Measurements from ENCODE around the gene MOGAT2. TPM values are rescaled to one million over a fixed set of nuclear protein-coding genes. Genes with fewer than 3 reads are reported as not detected.

Gene MOGAT2
- total and polyA plus RNA-seq, 2 donors (not counting 3 experiments of a cell fraction or from before 2014, with no cell fraction given), result not detected

DNA sequence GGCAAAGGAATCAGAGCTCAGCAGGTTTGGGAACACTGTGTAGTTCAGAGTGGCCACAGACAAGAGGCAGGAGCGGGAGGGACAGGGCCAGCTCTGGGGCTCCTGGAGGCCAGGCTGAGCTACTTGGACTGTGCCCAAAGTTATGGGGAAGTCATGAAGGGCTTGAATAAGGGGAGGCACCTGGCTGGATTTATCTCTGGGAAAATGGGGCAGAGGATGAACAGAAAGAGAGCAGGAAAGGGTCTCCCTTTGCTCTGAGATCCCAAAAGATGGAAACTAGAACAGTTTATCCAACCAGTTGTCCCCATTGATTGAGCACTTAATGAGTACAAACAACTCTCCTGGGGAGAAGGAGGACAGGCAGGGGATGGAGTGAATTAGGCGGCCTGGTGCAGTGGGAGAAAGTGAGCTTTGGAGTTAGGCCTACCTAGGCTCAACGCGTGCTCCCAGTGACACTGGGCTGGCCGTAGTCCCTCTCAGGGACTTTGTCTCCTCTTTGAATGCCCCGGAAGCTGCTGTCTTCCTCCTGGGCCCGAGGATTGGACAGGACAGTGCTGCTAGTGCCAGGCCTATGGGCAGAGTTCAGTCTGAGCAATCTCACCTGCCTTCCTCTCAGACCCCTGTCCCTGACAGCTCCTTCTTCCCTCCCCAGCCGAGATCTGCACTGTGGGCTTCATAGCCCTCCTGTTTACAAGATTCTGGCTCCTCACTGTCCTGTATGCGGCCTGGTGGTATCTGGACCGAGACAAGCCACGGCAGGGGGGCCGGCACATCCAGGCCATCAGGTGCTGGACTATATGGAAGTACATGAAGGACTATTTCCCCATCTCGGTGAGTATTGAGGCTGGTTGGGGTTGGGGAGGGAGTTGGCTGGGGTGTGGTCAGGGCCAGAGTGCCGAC, 2.0 kb downstream of the MOGAT2 start:
- no TSS peak for BruUV-seq (replicated peaks)
- DNase-seq (ENCODE audit: low read depth, low spot score) (no peak), FAIRE-seq (no peak)
- Histone ChIP-seq H3K79me2 (ENCODE audit: control insufficient read depth, insufficient read depth, low read length) (no peaks in the 10 kb centered on the region), H3K9me1 (replicated peaks; ENCODE audit: control insufficient read depth, extremely low read depth, insufficient read depth, low read length) (no peaks in the 10 kb centered on the region), H2AFZ (ENCODE audit: low read depth, low read length) (no peak overlapping the region), H3K9ac (replicated peaks; ENCODE audit: extremely low read depth, insufficient read depth, low read length) (no peak overlapping the region), H3K4me3 (replicated peaks in 1 of 3; ENCODE audit: insufficient read depth in 1 of 3, low read depth in 1 of 3, low read length in 3 of 3) (no peak overlapping the region), H3K27ac (ENCODE audit: insufficient read depth, low read depth, low read length) (no peak overlapping the region), H3K27me3 (ENCODE audit: control insufficient read depth in 2 of 2, insufficient read depth in 2 of 2, low read length in 2 of 2) (peaks cover 2 to 4% of the 10 kb centered on the region in 2 experiments), H3K9me3 (replicated peaks; ENCODE audit: control insufficient read depth, insufficient read depth, low read length) (no peaks in the 10 kb centered on the region), H3K4me2 (ENCODE audit: insufficient read depth, low read length) (no peak overlapping the region), H3K36me3 (ENCODE audit: control insufficient read depth in 2 of 2, extremely low read depth in 1 of 2, insufficient read depth in 2 of 2, low read length in 2 of 2) (no peaks in the 10 kb centered on the region), H3K4me1 (ENCODE audit: control insufficient read depth, extremely low read depth, insufficient read depth, low read length) (no peaks in the 10 kb centered on the region), H4K20me1 (replicated peaks; ENCODE audit: control insufficient read depth, extremely low read depth, insufficient read depth, low read length) (no peaks in the 10 kb centered on the region)
- POLR2A ChIA-PET, result no interaction called here
- dilution Hi-C loops (cut with MboI; ENCODE audit: extremely low pct_ligation_motif_present, low sequenced_read_pairs), result no loop called here
- TF ChIP-seq POLR2AphosphoS5 (IDR thresholded peaks at IDR 0.05; ENCODE audit: insufficient read depth, low read depth, low read length) (no peak), JUN (IDR thresholded peaks at IDR 0.05; ENCODE audit: borderline replicate concordance, insufficient read depth, insufficient read length, low read depth) (no peak), MYC (IDR thresholded peaks at IDR 0.05; ENCODE audit: low read depth, low read length) (no peak), POLR2A (IDR thresholded peaks at IDR 0.05; ENCODE audit: low read depth, low read length) (no peak), FOS (IDR thresholded peaks at IDR 0.05; ENCODE audit: borderline replicate concordance, insufficient read depth, low read length) (no peak)
- TF ChIP-seq, protein P1, sequence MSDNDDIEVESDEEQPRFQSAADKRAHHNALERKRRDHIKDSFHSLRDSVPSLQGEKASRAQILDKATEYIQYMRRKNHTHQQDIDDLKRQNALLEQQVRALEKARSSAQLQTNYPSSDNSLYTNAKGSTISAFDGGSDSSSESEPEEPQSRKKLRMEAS (IDR thresholded peaks at IDR 0.05; ENCODE audit: insufficient read depth, insufficient read length), result no peak
- intact Hi-C loops (cut with micrococcal nuclease), result loop anchor here (5.0 kb wide), 1 partner anchor 598 kb away; no protein-coding TSS in a partner anchor
- CTCF ChIA-PET, result interaction anchor here (1.0 to 1.7 kb wide), 3 partner anchors 13 to 432 kb away, joined by 3 to 6 read pairs (median 5); no protein-coding TSS in a partner anchor

DNA sequence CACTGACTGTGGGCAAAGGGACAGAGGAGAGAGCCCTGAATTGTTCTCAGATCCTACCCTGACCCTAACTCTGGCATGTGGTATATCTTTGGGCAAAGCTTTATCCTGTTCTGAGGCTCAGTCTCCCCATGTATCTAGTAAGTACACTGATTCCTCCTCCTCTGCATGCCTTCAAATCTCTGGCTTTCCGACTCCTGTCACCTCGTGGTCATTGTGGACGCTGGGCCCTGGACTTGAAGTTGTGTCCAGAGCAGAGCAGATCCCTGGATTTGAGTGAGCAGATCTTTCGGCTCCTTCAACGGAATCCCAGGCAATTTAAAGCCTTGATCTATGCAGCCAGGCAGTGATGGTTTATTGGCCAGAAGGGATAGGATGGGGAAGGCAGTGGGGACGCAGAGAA, 3.0 kb downstream of the MOGAT2 start:
- dilution Hi-C loops (cut with MboI; ENCODE audit: extremely low pct_ligation_motif_present, low sequenced_read_pairs), result no loop called here
- no peak for FAIRE-seq
- Histone ChIP-seq H3K79me2 (ENCODE audit: control insufficient read depth, insufficient read depth, low read length) (no peaks in the 10 kb centered on the region), H2AFZ (ENCODE audit: low read depth, low read length) (no peak overlapping the region), H3K4me1 (ENCODE audit: control insufficient read depth, extremely low read depth, insufficient read depth, low read length) (no peaks in the 10 kb centered on the region), H4K20me1 (replicated peaks; ENCODE audit: control insufficient read depth, extremely low read depth, insufficient read depth, low read length) (no peaks in the 10 kb centered on the region), H3K9me3 (replicated peaks; ENCODE audit: control insufficient read depth, insufficient read depth, low read length) (no peaks in the 10 kb centered on the region), H3K4me2 (ENCODE audit: insufficient read depth, low read length) (no peak overlapping the region), H3K27ac (ENCODE audit: insufficient read depth, low read depth, low read length) (no peak overlapping the region), H3K27me3 (ENCODE audit: control insufficient read depth in 2 of 2, insufficient read depth in 2 of 2, low read length in 2 of 2) (peaks cover 2 to 4% of the 10 kb centered on the region in 2 experiments), H3K36me3 (ENCODE audit: control insufficient read depth in 2 of 2, extremely low read depth in 1 of 2, insufficient read depth in 2 of 2, low read length in 2 of 2) (no peaks in the 10 kb centered on the region), H3K9ac (replicated peaks; ENCODE audit: extremely low read depth, insufficient read depth, low read length) (no peak overlapping the region), H3K9me1 (replicated peaks; ENCODE audit: control insufficient read depth, extremely low read depth, insufficient read depth, low read length) (no peaks in the 10 kb centered on the region), H3K4me3 (replicated peaks in 1 of 3; ENCODE audit: insufficient read depth in 1 of 3, low read depth in 1 of 3, low read length in 3 of 3) (no peak overlapping the region)
- no peak for DNase-seq (ENCODE audit: low read depth, low spot score)
- POLR2A ChIA-PET, result no interaction called here
- CTCF ChIA-PET, result interaction anchor here (0.8 to 1.7 kb wide), 4 partner anchors 15 to 431 kb away, joined by 3 to 6 read pairs (median 4); no protein-coding TSS in a partner anchor
- no TSS peak for BruUV-seq (replicated peaks)
- no peak for TF ChIP-seq POLR2AphosphoS5 (IDR thresholded peaks at IDR 0.05; ENCODE audit: insufficient read depth, low read depth, low read length)
- TF ChIP-seq POLR2A (IDR thresholded peaks at IDR 0.05; ENCODE audit: low read depth, low read length), result no peak
- TF ChIP-seq GATA2 (IDR thresholded peaks at IDR 0.05; ENCODE audit: insufficient read depth, insufficient read length, low read depth, low read length), result no peak
- intact Hi-C loops (cut with micrococcal nuclease), result loop anchor here (5.0 kb wide), 1 partner anchor 597 kb away; no protein-coding TSS in a partner anchor
